ENCODE measurements around the gene ALKBH1. TPM values are rescaled to one million over a fixed set of nuclear protein-coding genes. Genes with fewer than 3 reads are reported as not detected.
A peak's percentile ranks its signal among the peaks of the same experiment; 100 is the strongest.

The ALKBH1 gene
- total RNA-seq, 6 experiments from 2014 or later, result 10.1 to 13.9 (median 10.7) TPM

GRCh38 chr14:77741438-77741837, 33.6 kb upstream of the ALKBH1 start:
- Mint-ChIP-seq H3K36me3 (ENCODE audit: low read depth) (peaks cover 17% of the 10 kb centered on the region), H3K9me3 (no peaks in the 10 kb centered on the region), H3K4me3 (no peak overlapping the region), H3K4me1 (ENCODE audit: low read depth) (no peaks in the 10 kb centered on the region; the same call in 1 of the 2 replicates), H3K27me3 (ENCODE audit: insufficient read depth) (no peaks in the 10 kb centered on the region; the same call in 1 of the 2 replicates), H3K27ac (no peak overlapping the region)
- TF ChIP-seq CTCF (IDR thresholded peaks at IDR 0.05), result no peak
- no peak for DNase-seq

GRCh38 chr14:77738559-77739250, 30.9 kb upstream of the ALKBH1 start:
- Mint-ChIP-seq H3K27ac (no peak overlapping the region), H3K27me3 (ENCODE audit: insufficient read depth) (no peaks in the 10 kb centered on the region; the same call in 1 of the 2 replicates), H3K36me3 (ENCODE audit: low read depth) (peaks cover 17% of the 10 kb centered on the region), H3K4me3 (no peak overlapping the region), H3K4me1 (ENCODE audit: low read depth) (no peaks in the 10 kb centered on the region; the same call in 1 of the 2 replicates), H3K9me3 (no peaks in the 10 kb centered on the region)
- no peak for DNase-seq
- no peak for TF ChIP-seq CTCF (IDR thresholded peaks at IDR 0.05)

- no peak overlapping the region; the same call in 1 of the 2 replicates for H3K4me3 Mint-ChIP-seq
- H3K36me3 Mint-ChIP-seq (ENCODE audit: low read depth), result peaks cover 40% of the 10 kb centered on the region
- H3K27me3 Mint-ChIP-seq (ENCODE audit: insufficient read depth), result no peaks in the 10 kb centered on the region
- peak; percentile 48 for DNase-seq
- peak overlapping the region; percentile 61 for H3K27ac Mint-ChIP-seq
- no peaks in the 10 kb centered on the region for H3K9me3 Mint-ChIP-seq
- no peak for TF ChIP-seq CTCF (IDR thresholded peaks at IDR 0.05)
- peaks cover 13% of the 10 kb centered on the region for H3K4me1 Mint-ChIP-seq (ENCODE audit: low read depth)
Observed at GRCh38 chr14:77730976-77731497, 23.2 kb upstream of the ALKBH1 start.

- Mint-ChIP-seq H3K4me3 (no peak overlapping the region), H3K27me3 (ENCODE audit: insufficient read depth) (no peaks in the 10 kb centered on the region; the same call in 1 of the 2 replicates), H3K36me3 (ENCODE audit: low read depth) (peaks cover 24% of the 10 kb centered on the region), H3K27ac (peak overlapping the region; percentile 16; the same call in 1 of the 2 replicates), H3K4me1 (ENCODE audit: low read depth) (no peaks in the 10 kb centered on the region), H3K9me3 (no peaks in the 10 kb centered on the region)
- TF ChIP-seq CTCF (IDR thresholded peaks at IDR 0.05), result no peak
- DNase-seq, result no peak
Observed at GRCh38 chr14:77722301-77722700, 14.5 kb upstream of the ALKBH1 start.

GRCh38 chr14:77721437-77721836, 13.6 kb upstream of the ALKBH1 start:
- no peak for TF ChIP-seq CTCF (IDR thresholded peaks at IDR 0.05)
- Mint-ChIP-seq H3K4me3 (no peak overlapping the region), H3K27ac (no peak overlapping the region; the same call in 1 of the 2 replicates), H3K9me3 (no peaks in the 10 kb centered on the region), H3K27me3 (ENCODE audit: insufficient read depth) (no peaks in the 10 kb centered on the region; the same call in 1 of the 2 replicates), H3K4me1 (ENCODE audit: low read depth) (no peaks in the 10 kb centered on the region), H3K36me3 (ENCODE audit: low read depth) (peaks cover 25% of the 10 kb centered on the region)
- DNase-seq, result no peak
